A549 treated with RU486 at 1 μM for 4 hours (cell line): ENCODE results near the gene CENPN. TPM values are rescaled to one million over a fixed set of nuclear protein-coding genes. Genes with fewer than 3 reads are reported as not detected.

ENCODE experiments used
- total RNA-seq: library from RNA; stranded (reverse); fragments of 200-300 nt; extraction: Qiagen RNA extraction; gene quantifications from 5 replicates; pipeline ENCODE4 v1.2.3, GENCODE V29; 2022; ENCODE audit warnings: low read depth

CENPN gene, protein sequence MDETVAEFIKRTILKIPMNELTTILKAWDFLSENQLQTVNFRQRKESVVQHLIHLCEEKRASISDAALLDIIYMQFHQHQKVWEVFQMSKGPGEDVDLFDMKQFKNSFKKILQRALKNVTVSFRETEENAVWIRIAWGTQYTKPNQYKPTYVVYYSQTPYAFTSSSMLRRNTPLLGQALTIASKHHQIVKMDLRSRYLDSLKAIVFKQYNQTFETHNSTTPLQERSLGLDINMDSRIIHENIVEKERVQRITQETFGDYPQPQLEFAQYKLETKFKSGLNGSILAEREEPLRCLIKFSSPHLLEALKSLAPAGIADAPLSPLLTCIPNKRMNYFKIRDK
- total RNA-seq = 65.0 to 120 TPM (median 76.0 TPM) in 5 replicates

GRCh38 chr16:81006813-81007695 lies at the start of gene CENPN, which contains the start of gene CMC2:
Gene CENPN, plus strand, starts transcription at chr16:81007214. Its CDS starts 4,726 bp downstream, at chr16:81011940.
Gene CMC2, minus strand, starts transcription at chr16:81006885. Its CDS starts 9,491 bp downstream, at chr16:80997394.

DNA sequence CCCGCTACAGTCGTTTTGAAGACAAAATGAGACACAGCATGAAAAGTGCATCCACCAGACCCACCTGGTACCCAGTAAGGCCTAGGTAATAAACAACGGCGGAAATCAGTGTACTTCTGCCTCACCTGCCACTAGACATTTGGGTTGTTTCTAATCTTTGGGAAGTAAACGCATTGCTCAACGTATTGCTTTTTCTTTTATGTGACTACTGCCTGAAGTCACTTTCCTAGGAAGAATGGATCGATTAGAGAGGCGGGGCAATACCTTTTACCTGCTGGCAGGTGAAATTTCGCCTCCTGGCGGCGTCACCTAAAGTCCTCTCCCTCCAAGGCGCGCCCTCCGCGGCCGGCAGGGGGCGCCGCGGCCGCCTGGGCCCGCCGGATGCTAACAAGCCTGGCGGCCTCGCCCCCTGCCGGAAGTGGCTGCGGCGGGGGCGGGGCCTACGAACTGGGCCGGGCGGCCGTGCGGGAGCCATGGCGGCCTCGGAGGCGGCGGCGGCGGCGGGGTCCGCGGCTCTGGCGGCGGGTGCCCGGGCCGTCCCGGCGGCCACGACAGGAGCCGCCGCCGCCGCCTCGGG lies 28.5 kb downstream of the CENPN start, which contains the start of gene ATMIN:
TSS of gene ATMIN (plus strand) at position 445 of the 577 bp plus-strand sequence. CDS start at position 474, 29 bp downstream.

GRCh38 chr16:81077076-81077940 lies 70.3 kb downstream of the CENPN start, which contains the start of gene C16orf46:
Gene C16orf46, minus strand, starts transcription at chr16:81077238. Its CDS starts 13,283 bp downstream, at chr16:81063955.

Other genes with a start within 250 kb of the CENPN start
- 0.19 to 1.1 TPM (median 0.56 TPM) in 5 replicates for gene CDYL2, start 202.6 kb upstream of the CENPN start, total RNA-seq
- 121 to 140 TPM (median 129 TPM) in 5 replicates for gene CMC2, start 329 bp upstream of the CENPN start, total RNA-seq
- 27.5 to 32.8 TPM (median 31.6 TPM) in 5 replicates for gene ATMIN, start 28.6 kb downstream of the CENPN start, total RNA-seq
- gene C16orf46, start 70.0 kb downstream of the CENPN start, total RNA-seq = 0.62 to 1.5 TPM (median 0.92 TPM) in 5 replicates
- 26.0 to 72.2 TPM (median 62.9 TPM) in 5 replicates for gene GCSH, start 89.2 kb downstream of the CENPN start, total RNA-seq
- 0.85 to 1.5 TPM (median 0.98 TPM) in 5 replicates for gene BCO1, start 231.5 kb downstream of the CENPN start, total RNA-seq